Thyroid gland (tissue), 4 donors: Measurements from ENCODE around the gene EXOC3.

Experiments
- POLR2A ChIP-seq, 2 donors: fragments of 450-650 bp; IDR thresholded peaks; one replicate each; pipeline ENCODE4 v1.6.1; 2017; ENCODE audit warnings: antibody characterized with exemption in 2 of 2, mild to moderate bottlenecking in 2 of 2, moderate library complexity in 1 of 2
- TF ChIP-seq, protein P1 (sequence below), 6 experiments: fragments of 200-600 bp in 3 of 6; fragments of 450-650 bp in 3 of 6; sonication (generic) in 3 of 6; IDR thresholded peaks; one replicate each; pipeline ENCODE4 v1.5.1; 2016 to 2019; ENCODE audit warnings: antibody characterized with exemption in 6 of 6, mild to moderate bottlenecking in 2 of 6, inconsistent platforms in 1 of 6, moderate library complexity in 1 of 6

DNA sequence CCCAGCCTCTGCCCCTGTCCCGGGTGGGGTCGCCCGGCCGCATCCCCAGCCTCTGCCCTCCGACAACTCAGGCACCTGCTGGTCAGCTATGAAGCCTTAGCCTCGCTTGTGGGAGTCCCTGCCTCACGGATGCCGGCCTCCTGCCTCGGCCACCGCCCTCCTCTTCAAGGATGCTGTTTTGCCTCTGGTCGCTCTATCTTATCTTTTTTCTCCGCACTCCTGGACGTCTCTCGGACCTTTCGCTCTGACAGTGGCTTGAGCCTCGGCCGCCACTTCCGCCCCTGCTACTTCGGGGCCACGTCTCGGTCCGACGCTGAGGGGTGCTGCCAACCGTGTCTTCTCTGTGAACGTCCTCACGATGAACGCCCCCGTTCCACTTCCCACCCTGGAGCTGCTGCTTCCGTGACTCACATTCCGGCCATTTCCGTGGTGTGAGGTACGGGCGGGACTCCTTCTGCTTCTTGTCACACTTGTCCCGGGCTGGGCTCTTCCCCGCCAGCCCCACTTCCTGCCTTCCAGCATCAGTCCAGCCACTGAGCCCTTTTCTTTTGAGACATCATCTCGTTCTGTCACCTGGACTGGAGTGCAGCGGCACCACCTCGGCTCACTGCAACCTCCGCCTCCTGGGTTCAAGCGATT, 55.0 kb downstream of the EXOC3 start:
- TF ChIP-seq, protein P1, sequence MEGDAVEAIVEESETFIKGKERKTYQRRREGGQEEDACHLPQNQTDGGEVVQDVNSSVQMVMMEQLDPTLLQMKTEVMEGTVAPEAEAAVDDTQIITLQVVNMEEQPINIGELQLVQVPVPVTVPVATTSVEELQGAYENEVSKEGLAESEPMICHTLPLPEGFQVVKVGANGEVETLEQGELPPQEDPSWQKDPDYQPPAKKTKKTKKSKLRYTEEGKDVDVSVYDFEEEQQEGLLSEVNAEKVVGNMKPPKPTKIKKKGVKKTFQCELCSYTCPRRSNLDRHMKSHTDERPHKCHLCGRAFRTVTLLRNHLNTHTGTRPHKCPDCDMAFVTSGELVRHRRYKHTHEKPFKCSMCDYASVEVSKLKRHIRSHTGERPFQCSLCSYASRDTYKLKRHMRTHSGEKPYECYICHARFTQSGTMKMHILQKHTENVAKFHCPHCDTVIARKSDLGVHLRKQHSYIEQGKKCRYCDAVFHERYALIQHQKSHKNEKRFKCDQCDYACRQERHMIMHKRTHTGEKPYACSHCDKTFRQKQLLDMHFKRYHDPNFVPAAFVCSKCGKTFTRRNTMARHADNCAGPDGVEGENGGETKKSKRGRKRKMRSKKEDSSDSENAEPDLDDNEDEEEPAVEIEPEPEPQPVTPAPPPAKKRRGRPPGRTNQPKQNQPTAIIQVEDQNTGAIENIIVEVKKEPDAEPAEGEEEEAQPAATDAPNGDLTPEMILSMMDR (IDR thresholded peaks at IDR 0.05) = no peak
- TF ChIP-seq POLR2A (IDR thresholded peaks at IDR 0.05) = no peak
